Measurements from ENCODE around the gene IL3.

- no peak for TF ChIP-seq CTCF (IDR thresholded peaks at IDR 0.05)
- TF ChIP-seq POLR2A (IDR thresholded peaks at IDR 0.05), result no peak
Observed at GRCh38 chr5:132112111-132112510, 51.7 kb downstream of the IL3 start.

All from thyroid gland (tissue), 4 donors.